Pancreas (tissue), 10 donors: ENCODE measurements around the gene FAIM2. TPM values are rescaled to one million over a fixed set of nuclear protein-coding genes. Genes with fewer than 3 reads are reported as not detected.

Experiments used
- ATAC-seq, 4 donors: fragments of 200-7000 bp; cut with Tn5 transposase; one replicate each; pipeline versions ENCODE4 v1.8.0 to v1.9.1; 2020; ENCODE audit warnings: mild to moderate bottlenecking in 4 of 4, moderate library complexity in 4 of 4
- DNase-seq, 6 donors: peaks; one replicate each; pipeline ENCODE4 v3.0.0-alpha.2; 2020
- FAIRE-seq: peaks from 2 replicates; lab custom pipeline; 2012; peaks lifted over from hg19 to GRCh38; lab: Jason Lieb, UNC
- H3K27ac ChIP-seq, 4 donors: fragments of 200-600 bp; sonication (generic); 1 replicate in 3 of 4; 2 replicates in 1 of 4; pipeline versions ENCODE4 v1.5.0 to v1.8.0; 2020
- H3K27me3 ChIP-seq, 4 donors: fragments of 200-600 bp; one replicate each; pipeline ENCODE4 v1.8.0; 2021
- H3K36me3 ChIP-seq, 3 donors: fragments of 200-600 bp; sonication (generic) in 1 of 3; one replicate each; pipeline versions ENCODE4 v1.5.0 to v1.8.0; 2020 to 2021
- H3K4me1 ChIP-seq, 3 donors: fragments of 200-600 bp; one replicate each; pipeline ENCODE4 v1.8.0; 2021
- H3K4me3 ChIP-seq, 4 donors: fragments of 200-600 bp; sonication (generic) in 2 of 4; one replicate each; pipeline versions ENCODE4 v1.5.0 to v1.8.0; 2020 to 2021
- H3K9me3 ChIP-seq, 4 donors: fragments of 200-600 bp; one replicate each; pipeline ENCODE4 v1.8.0; 2021
- CTCF ChIP-seq, 4 donors: fragments of 200-600 bp; sonication (generic) in 3 of 4; IDR thresholded peaks; one replicate each; pipeline versions ENCODE4 v1.5.0 to v1.8.0; 2021; ENCODE audit warnings: antibody characterized with exemption in 4 of 4
- WGBS, 2 donors: extraction: QIAGEN DNeasy Blood & Tissue Kit; methylation state at CpG; one replicate each; pipeline ENCODE4 v1.1.7; 2013; 5-methylcytosine and 5-hydroxymethylcytosine counted together
- intact Hi-C, 3 donors: fragments of 100-400 bp; cut with DNase I; formaldehyde crosslinking; loops; one replicate each; pipeline versions ENCODE4 v1.11.1 to v1.14.2; 2022
- polyA plus RNA-seq, 2 donors: library from polyadenylated mRNA; stranded (reverse); fragments of 200-250 nt; gene quantifications; one replicate each; pipeline ENCODE4 v1.2.3, GENCODE V29; 2013
- total RNA-seq, 6 donors: library from RNA; stranded (reverse); fragmentation: NEBNext Ultra II Directional in 4 of 6; extraction: Animal tissue kit (Norgen Biotek cat#: 25700) in 4 of 6; gene quantifications; one replicate each; pipeline versions ENCODE4 v1.2.1 to v1.2.4, GENCODE V29; 2021 to 2023
- donor health status: healthy with polysubstance abuse.
- donor health status: DM: no; HTN: no; CAD: no; lungs with moderate emphysema.
- donor health status: DM: no; HTN: no; CAD: no.
- donor health status: control.
- donor health status: control.
- donor health status: Bipolar disorder and iron deficiency.
- donor health status: DM: yes; HTN: yes; CAD: no.
- donor health status: DM: no; HTN: no; CAD: no.
- donor health status: DM: no; HTN: no; CAD: no.
- donor health status: DM: yes; HTN: yes; CAD: no.

The FAIM2 gene
- total and polyA plus RNA-seq, 8 donors = 0.14 to 2.1 (median 0.56) TPM

DNA sequence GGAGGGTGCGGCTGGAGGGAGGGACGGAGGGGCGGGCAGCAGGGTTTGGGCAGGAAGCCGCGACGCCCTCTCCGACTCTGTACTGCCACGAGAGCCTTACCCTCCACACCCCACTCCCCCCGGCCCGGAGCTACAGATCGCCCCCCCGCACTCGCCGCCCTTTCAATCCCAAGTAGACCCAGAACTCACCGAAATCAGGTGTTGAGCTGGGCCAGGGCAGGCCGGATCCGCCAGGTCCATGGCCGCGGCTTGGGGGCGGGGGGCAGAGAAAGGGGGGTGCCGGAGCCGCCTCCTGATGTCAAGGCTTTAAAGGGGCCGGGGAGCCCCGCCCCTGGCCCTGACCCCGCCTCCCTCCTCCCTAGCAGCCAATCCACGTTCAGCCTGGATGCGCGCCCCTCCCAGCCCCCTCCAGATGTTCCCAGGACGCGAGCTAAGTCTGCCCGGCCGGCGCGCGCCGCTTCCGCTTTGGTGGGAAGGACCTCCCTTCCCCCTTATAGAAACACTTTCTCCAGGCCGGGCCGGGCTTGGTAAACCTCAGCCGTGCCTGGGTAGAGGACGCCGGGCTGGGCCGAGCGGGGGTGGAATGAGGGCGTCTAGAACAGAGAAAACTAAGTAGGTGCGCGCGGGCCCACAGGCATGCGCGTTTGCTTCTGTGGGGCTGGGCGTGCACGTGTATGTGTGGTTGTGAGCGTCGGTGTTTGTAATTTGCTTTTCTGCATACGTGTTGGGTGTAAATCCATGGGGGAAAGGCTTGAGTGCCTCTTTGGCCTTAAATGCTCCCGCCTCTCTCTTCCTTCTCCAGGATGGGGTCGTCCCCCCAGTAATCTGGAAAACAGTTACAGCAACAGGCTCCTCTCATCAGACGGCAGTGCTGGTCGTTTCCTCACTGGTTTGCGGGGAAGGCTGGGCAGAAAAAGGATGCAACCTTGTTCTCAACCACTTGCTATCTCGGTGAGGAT lies 75.3 kb downstream of the FAIM2 start, which contains the start of gene NCKAP5L:
Gene NCKAP5L, minus strand, starts transcription at position 281 of the 959 bp plus-strand sequence. CDS start 24,369 bp downstream, outside the sequence.
- Histone ChIP-seq H3K27ac (peak within 1 kb of the TSS; percentile 60 to 80 (median 73)), H3K4me3 (peak within 1 kb of the TSS; percentile 51 to 87 (median 73)), H3K27me3 (no peaks in the 10 kb centered on the region), H3K36me3 (no peaks in the 10 kb centered on the region), H3K9me3 (no peaks in the 10 kb centered on the region), H3K4me1 (peaks cover 0 to 4% (median 3%) of the 10 kb centered on the region in 3 donors)
- TF ChIP-seq CTCF (IDR thresholded peaks at IDR 0.05) = no peak
- intact Hi-C loops = no loop called here
- FAIRE-seq (peak; percentile 51), ATAC-seq (peak; percentile 94 to 98 (median 98)), DNase-seq (peak; percentile 94 to 98 (median 96))
- 1% methylated on average over 49 to 60 of the region's 61 CpGs for WGBS, 2 donors

DNA sequence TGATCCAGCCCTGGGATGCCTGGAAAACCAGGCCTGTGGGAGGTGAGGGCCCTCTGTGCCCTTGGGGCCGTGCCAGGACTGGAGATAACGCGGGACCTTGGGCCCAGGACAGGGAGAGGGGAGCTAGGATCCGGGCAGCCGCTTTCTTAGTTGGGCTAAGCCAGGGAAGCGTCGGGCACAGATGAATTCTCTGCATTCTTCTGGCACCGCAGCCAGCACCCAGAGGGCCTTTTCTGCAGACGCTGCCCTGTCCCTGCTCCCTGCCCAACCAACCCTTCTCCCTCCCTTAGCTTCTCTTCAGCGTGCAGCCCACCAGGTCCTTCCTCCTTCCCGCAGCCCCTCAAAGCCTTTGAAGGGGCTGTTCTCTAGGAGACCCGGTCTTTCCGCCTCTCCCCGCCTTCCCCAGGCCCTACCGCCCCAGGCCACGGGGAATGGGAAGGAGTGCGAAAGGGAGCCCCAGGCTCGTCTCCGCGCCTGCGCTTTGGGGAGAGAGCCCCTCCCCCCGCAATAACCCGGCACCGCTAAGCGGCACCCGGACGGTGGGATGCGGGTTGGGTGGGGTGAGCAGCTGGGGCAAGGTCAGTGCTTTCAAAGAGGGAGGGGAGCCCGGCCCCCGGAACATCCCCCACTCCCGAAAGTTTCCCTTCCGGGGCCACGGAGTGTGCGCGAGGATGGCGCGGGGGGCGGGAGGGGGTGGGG lies 76.2 kb downstream of the FAIM2 start:
- WGBS, 2 donors = 1 to 2% methylated on average over 32 to 37 of the region's 38 CpGs
- DNase-seq = peak; percentile 65 to 91 (median 74)
- H3K36me3 ChIP-seq = no peaks in the 10 kb centered on the region
- H3K9me3 ChIP-seq = no peaks in the 10 kb centered on the region
- H3K4me3 ChIP-seq = peak overlapping the region; percentile 51 to 87 (median 73)
- peaks cover 0 to 4% (median 3%) of the 10 kb centered on the region in 3 donors for H3K4me1 ChIP-seq
- H3K27ac ChIP-seq = peak overlapping the region; percentile 60 to 80 (median 73)
- no peak for FAIRE-seq
- no peaks in the 10 kb centered on the region for H3K27me3 ChIP-seq
- no peak for TF ChIP-seq CTCF (IDR thresholded peaks at IDR 0.05)
- intact Hi-C loops = no loop called here
- peak; percentile 63 to 79 (median 68) for ATAC-seq

DNA sequence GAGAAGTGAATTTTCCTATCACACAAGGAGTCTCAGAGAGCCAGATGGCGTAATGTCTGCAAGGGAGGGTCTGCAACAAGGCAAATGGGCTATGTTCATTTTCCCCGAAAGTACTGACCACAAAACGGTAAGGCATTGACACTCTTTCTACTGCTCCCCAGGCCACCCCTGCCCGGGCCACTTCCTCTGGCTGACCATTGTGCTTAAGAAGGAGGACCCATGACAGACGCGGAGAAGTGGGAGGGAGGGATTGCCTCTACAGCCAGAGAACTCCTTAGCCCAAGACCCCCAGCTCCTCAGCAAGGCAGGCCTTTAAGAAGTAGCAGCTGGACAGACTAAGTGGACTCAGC lies 76.7 kb downstream of the FAIM2 start:
- Histone ChIP-seq H3K9me3 (no peaks in the 10 kb centered on the region), H3K4me1 (peaks cover 0 to 4% (median 3%) of the 10 kb centered on the region in 3 donors), H3K4me3 (peak overlapping the region; percentile 51 to 87 (median 73)), H3K27ac (peak overlapping the region; percentile 60 to 80 (median 73)), H3K27me3 (no peaks in the 10 kb centered on the region), H3K36me3 (no peaks in the 10 kb centered on the region)
- TF ChIP-seq CTCF (IDR thresholded peaks at IDR 0.05) = no peak
- ATAC-seq (no peak), FAIRE-seq (no peak), DNase-seq (no peak)
- intact Hi-C loops = no loop called here
- WGBS, 2 donors = 51 to 56% methylated on average over 6 of the region's 6 CpGs

DNA sequence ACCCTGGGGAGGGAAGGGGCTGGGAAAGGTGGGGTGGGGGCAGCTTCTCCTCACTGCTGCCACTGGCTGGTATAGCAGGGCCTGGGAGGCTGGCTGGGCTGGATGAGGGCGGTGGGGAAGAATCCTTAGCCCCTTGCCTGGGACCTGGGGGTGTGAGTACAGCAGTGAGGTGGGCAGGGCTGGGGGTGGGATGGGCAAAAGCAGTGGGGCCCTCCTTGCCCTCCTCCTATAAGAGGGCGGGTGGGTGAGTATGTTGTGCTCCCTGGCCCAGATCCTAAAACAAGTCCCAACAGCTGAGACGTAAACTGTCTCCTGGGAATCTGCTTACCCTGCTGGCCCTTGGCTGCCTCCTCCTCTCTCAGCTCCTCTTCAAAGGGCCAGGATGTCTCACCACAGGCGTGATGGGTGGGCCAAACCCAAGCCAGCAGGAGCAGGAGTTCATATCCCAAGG lies 77.7 kb downstream of the FAIM2 start:
- no peaks in the 10 kb centered on the region for H3K36me3 ChIP-seq
- no peak overlapping the region for H3K4me3 ChIP-seq
- DNase-seq = no peak
- no peak for FAIRE-seq
- TF ChIP-seq CTCF (IDR thresholded peaks at IDR 0.05) = no peak
- 77 to 90% methylated on average over 4 of the region's 4 CpGs for WGBS, 2 donors
- H3K9me3 ChIP-seq = no peaks in the 10 kb centered on the region
- no peak for ATAC-seq
- H3K27me3 ChIP-seq = no peaks in the 10 kb centered on the region
- intact Hi-C loops = no loop called here
- H3K27ac ChIP-seq = peak overlapping the region in 1 of 4 donors; percentile 44
- H3K4me1 ChIP-seq = peaks cover 0 to 4% (median 3%) of the 10 kb centered on the region in 3 donors
